Measurements from ENCODE around the gene RNF115. TPM values are rescaled to one million over a fixed set of nuclear protein-coding genes. Genes with fewer than 3 reads are reported as not detected.

Gene RNF115
- total and polyA plus RNA-seq, 2 of the 8 experiments (the other 6 are each of a cell fraction or from before 2014, with no cell fraction given), result 4.7 to 10.8 TPM

- TF ChIP-seq CHD7 (IDR thresholded peaks at IDR 0.05; ENCODE audit: insufficient replicate concordance, low read length), result no peak
- no peak for TF ChIP-seq KDM5A (IDR thresholded peaks at IDR 0.05; ENCODE audit: low read length)
- TF ChIP-seq SAP30 (IDR thresholded peaks at IDR 0.05; ENCODE audit: insufficient read depth, insufficient replicate concordance, low read length), result peak; percentile 51
- no peak for TF ChIP-seq RAD21 (IDR thresholded peaks at IDR 0.05 in 1 of 2, conservative IDR thresholded peaks at IDR 0.05 in 1 of 2; ENCODE audit: low read depth in 2 of 2, low read length in 2 of 2)
- TF ChIP-seq BCL11A (IDR thresholded peaks at IDR 0.05; ENCODE audit: low read depth in 2 of 2, low read length in 2 of 2), result no peak
- TF ChIP-seq RFX5 (IDR thresholded peaks at IDR 0.05; ENCODE audit: borderline replicate concordance, low read depth, low read length), result no peak
- TF ChIP-seq EGR1 (IDR thresholded peaks at IDR 0.05; ENCODE audit: borderline replicate concordance, low read depth, low read length), result no peak
- TF ChIP-seq SUZ12 (IDR thresholded peaks at IDR 0.05; ENCODE audit: low read length), result no peak
- TF ChIP-seq TCF12 (IDR thresholded peaks at IDR 0.05; ENCODE audit: low read depth, low read length), result no peak
- TF ChIP-seq HDAC6 (IDR thresholded peaks at IDR 0.05; ENCODE audit: low read depth, low read length), result no peak
- no peak for TF ChIP-seq BACH1 (IDR thresholded peaks at IDR 0.05; ENCODE audit: low read length)
Measured at GRCh38 chr1:145858901-145859490, 35.1 kb upstream of the RNF115 start, which contains the start of gene PIAS3 (continued).

Measured in H1 (cell line).